H1 (cell line): ENCODE data around the gene MYRIP. TPM values are rescaled to one million over a fixed set of nuclear protein-coding genes. Genes with fewer than 3 reads are reported as not detected.

ENCODE experiments used
- ATF2 ChIP-seq: IDR thresholded peaks from 2 replicates; pipeline ENCODE4 v1.6.1; 2012; ENCODE audit warnings: low read length, inconsistent platforms
- CHD1 ChIP-seq: IDR thresholded peaks from 2 replicates; pipeline ENCODE4 v1.6.1; 2012; ENCODE audit warnings: low read depth, low read length, improper control_type of control experiment
- POLR2A ChIP-seq, 2 experiments: IDR thresholded peaks; 1 replicate in 1 of 2; 2 replicates in 1 of 2; pipeline ENCODE4 v1.6.1; 2011; ENCODE audit warnings: low read depth in 2 of 2, low read length in 2 of 2, mild to moderate bottlenecking in 2 of 2; ENCODE audit errors: control extremely low read depth in 1 of 2
- polyA plus RNA-seq, 7 experiments: library from polyadenylated mRNA; depleted of rRNA in 3 of 7; stranded (reverse) in 5 of 7; unstranded in 2 of 7; fragments of >200 nt in 5 of 7; fragments of 200-250 nt in 2 of 7; gene quantifications; 1 replicate in 5 of 7; 2 replicates in 1 of 7; 4 replicates in 1 of 7; pipeline versions ENCODE4 v1.2.1 to v1.2.3, GENCODE V29; 2011 to 2013; ENCODE audit warnings: missing spikeins in 2 of 7, mixed read lengths in 2 of 7
- total RNA-seq: library from RNA; stranded (reverse); fragmentation: NEBNext Ultra II Directional; extraction: Animal tissue kit (Norgen Biotek cat#: 25700); gene quantifications from 2 replicates; pipeline ENCODE4 v1.2.1, GENCODE V29; 2021

MYRIP gene
- total and polyA plus RNA-seq, 2 of the 8 experiments (the other 6 are each of a cell fraction or from before 2014, with no cell fraction given), result 0.54 to 4.3 TPM

- TF ChIP-seq ATF2, result no peak
- TF ChIP-seq CHD1, result no peak
- TF ChIP-seq POLR2A (IDR thresholded peaks at IDR 0.05; ENCODE audit: control extremely low read depth in 1 of 2, low read depth in 2 of 2, low read length in 2 of 2), result no peak
Observed at GRCh38 chr3:40057786-40058185, 248.4 kb downstream of the MYRIP start (continued).
